Measurements from ENCODE around the gene SYDE1.

- TF ChIP-seq POLR2A (IDR thresholded peaks at IDR 0.05) (no peak), CTCF (IDR thresholded peaks at IDR 0.05) (no peak), POLR2AphosphoS5 (IDR thresholded peaks at IDR 0.05) (no peak), EP300 (IDR thresholded peaks at IDR 0.05) (no peak)
Observed at GRCh38 chr19:15122331-15123030, 15.3 kb downstream of the SYDE1 start.

Data from gastroesophageal sphincter (tissue), 3 donors.